DOHH2 (cell line): ENCODE results near the gene BBS9.

Experiments
- H3F3A ChIP-seq: fragments of 200-600 bp; sonication (generic), shearing (Covaris generic); 2 replicates; pipeline ENCODE4 v1.6.0; 2016; ENCODE audit warnings: antibody characterized with exemption, mild to moderate bottlenecking; ENCODE audit not compliant: control insufficient read depth, insufficient read depth
- H3K27ac ChIP-seq: fragments of 200-600 bp; sonication (generic); 2 replicates; pipeline ENCODE4 v1.5.1; 2014; ENCODE audit warnings: low read depth, mild to moderate bottlenecking, low read length, moderate library complexity
- H3K27me3 ChIP-seq: fragments of 200-600 bp; sonication (generic); 2 replicates; pipeline ENCODE4 v1.6.1; 2014; ENCODE audit warnings: mild to moderate bottlenecking, low read length, mixed read lengths; ENCODE audit not compliant: control insufficient read depth
- H3K36me3 ChIP-seq: fragments of 200-600 bp; sonication (generic); 2 replicates; pipeline ENCODE4 v1.6.1; 2014; ENCODE audit warnings: mild to moderate bottlenecking, low read length, moderate library complexity, mixed read lengths; ENCODE audit not compliant: control insufficient read depth
- H3K4me1 ChIP-seq: fragments of 200-600 bp; sonication (generic); 2 replicates; pipeline ENCODE4 v1.6.1; 2014; ENCODE audit warnings: mild to moderate bottlenecking, low read length, mixed read lengths; ENCODE audit not compliant: control insufficient read depth
- H3K4me2 ChIP-seq: fragments of 200-600 bp; sonication (generic); 2 replicates; pipeline ENCODE4 v1.6.0; 2014; ENCODE audit warnings: mild to moderate bottlenecking, low read length, moderate library complexity
- H3K4me3 ChIP-seq: fragments of 200-600 bp; sonication (generic); 2 replicates; pipeline ENCODE4 v1.5.1; 2014; ENCODE audit warnings: mild to moderate bottlenecking, low read length, mixed read lengths
- H3K79me2 ChIP-seq: fragments of 200-600 bp; sonication (generic); 2 replicates; pipeline ENCODE4 v1.6.1; 2014; ENCODE audit warnings: mild to moderate bottlenecking, low read length, mixed read lengths; ENCODE audit not compliant: control insufficient read depth
- H3K9me2 ChIP-seq: fragments of 200-600 bp; sonication (generic); replicated peaks from 2 replicates; pipeline ENCODE4 v1.6.1; 2014; ENCODE audit warnings: mild to moderate bottlenecking, low read length, mixed read lengths; ENCODE audit not compliant: control insufficient read depth
- H3K9me3 ChIP-seq: fragments of 200-600 bp; sonication (generic); 2 replicates; pipeline ENCODE4 v1.6.1; 2014; ENCODE audit warnings: antibody characterized with exemption, low read length, mixed read lengths; ENCODE audit not compliant: control insufficient read depth, insufficient read depth
- H4K20me1 ChIP-seq: fragments of 200-600 bp; sonication (generic); 2 replicates; pipeline ENCODE4 v1.6.0; 2014; ENCODE audit warnings: low read depth, mild to moderate bottlenecking, antibody characterized with exemption, low read length, moderate library complexity; ENCODE audit not compliant: control insufficient read depth, insufficient read depth
- EZH2phosphoT487 ChIP-seq: fragments of 200-600 bp; sonication (generic); IDR thresholded peaks from 2 replicates; pipeline ENCODE4 v1.6.1; 2017; ENCODE audit warnings: borderline replicate concordance, mild to moderate bottlenecking, antibody characterized with exemption, low read length, moderate library complexity, mixed read lengths
- TF ChIP-seq, protein P1 (sequence below): fragments of 200-600 bp; sonication (generic); IDR thresholded peaks from one replicate; pipeline ENCODE4 v1.5.1; 2014; ENCODE audit warnings: antibody characterized with exemption, mild to moderate bottlenecking, low read depth, low read length; ENCODE audit not compliant: poor library complexity, severe bottlenecking

BBS9 gene

DNA sequence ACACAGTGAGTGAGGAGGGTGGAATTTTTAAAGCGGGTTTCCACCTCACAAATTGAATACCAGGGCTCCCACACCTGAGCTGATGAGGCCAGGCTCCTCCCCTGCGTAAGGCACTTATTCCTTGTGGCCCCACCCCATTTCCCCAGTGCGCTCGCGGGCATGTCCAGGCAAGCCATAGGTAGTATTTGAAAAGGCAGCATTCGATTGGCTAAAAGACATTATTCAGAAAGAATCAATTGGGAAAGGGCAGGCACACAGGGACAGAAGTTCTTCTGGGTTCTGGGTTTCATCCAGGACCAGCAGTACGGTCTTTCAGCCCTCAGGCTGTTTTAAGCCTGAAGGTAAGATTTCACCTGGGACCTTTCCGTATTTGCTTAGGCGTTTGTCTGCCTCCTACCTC is 222.3 kb downstream of the BBS9 start:
- H3K9me2 ChIP-seq: no peaks in the 10 kb centered on the region
- no peaks in the 10 kb centered on the region for H3K27me3 ChIP-seq
- no peak overlapping the region for H3K27ac ChIP-seq
- TF ChIP-seq, protein P1, sequence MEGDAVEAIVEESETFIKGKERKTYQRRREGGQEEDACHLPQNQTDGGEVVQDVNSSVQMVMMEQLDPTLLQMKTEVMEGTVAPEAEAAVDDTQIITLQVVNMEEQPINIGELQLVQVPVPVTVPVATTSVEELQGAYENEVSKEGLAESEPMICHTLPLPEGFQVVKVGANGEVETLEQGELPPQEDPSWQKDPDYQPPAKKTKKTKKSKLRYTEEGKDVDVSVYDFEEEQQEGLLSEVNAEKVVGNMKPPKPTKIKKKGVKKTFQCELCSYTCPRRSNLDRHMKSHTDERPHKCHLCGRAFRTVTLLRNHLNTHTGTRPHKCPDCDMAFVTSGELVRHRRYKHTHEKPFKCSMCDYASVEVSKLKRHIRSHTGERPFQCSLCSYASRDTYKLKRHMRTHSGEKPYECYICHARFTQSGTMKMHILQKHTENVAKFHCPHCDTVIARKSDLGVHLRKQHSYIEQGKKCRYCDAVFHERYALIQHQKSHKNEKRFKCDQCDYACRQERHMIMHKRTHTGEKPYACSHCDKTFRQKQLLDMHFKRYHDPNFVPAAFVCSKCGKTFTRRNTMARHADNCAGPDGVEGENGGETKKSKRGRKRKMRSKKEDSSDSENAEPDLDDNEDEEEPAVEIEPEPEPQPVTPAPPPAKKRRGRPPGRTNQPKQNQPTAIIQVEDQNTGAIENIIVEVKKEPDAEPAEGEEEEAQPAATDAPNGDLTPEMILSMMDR: no peak
- no peak for TF ChIP-seq EZH2phosphoT487
- no peaks in the 10 kb centered on the region for H3K79me2 ChIP-seq
- no peaks in the 10 kb centered on the region for H3K36me3 ChIP-seq
- no peak overlapping the region for H3K4me3 ChIP-seq
- no peak overlapping the region for H3K4me2 ChIP-seq
- H3K4me1 ChIP-seq: no peaks in the 10 kb centered on the region
- no peaks in the 10 kb centered on the region for H4K20me1 ChIP-seq
- no peaks in the 10 kb centered on the region for H3F3A ChIP-seq
- H3K9me3 ChIP-seq: no peaks in the 10 kb centered on the region

DNA sequence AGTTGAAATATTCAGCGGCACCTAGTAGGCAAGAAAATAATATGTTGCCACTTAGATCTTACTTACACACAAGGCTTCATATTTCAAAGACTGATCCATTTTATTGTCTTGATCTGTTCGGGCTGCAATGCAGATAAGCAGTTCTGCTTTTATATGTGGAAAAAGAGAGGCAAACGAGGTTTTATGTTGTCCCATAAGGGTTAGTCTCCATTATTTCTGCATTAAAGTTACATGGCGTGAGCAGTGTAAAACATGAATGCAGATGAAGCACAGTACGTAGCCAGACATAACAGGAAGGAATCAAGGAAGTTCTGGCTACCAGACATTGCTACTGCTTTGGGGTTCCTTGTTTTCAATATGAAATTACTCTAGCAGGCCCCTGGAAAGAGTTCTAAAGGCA is 224.8 kb downstream of the BBS9 start:
- Histone ChIP-seq H3K36me3 (no peaks in the 10 kb centered on the region), H3F3A (no peaks in the 10 kb centered on the region), H3K4me1 (no peaks in the 10 kb centered on the region), H4K20me1 (no peaks in the 10 kb centered on the region), H3K4me3 (no peak overlapping the region), H3K79me2 (no peaks in the 10 kb centered on the region), H3K9me2 (no peaks in the 10 kb centered on the region), H3K27ac (no peak overlapping the region), H3K9me3 (no peaks in the 10 kb centered on the region), H3K27me3 (no peaks in the 10 kb centered on the region), H3K4me2 (no peak overlapping the region)
- TF ChIP-seq EZH2phosphoT487: no peak
- TF ChIP-seq, protein P1: no peak

DNA sequence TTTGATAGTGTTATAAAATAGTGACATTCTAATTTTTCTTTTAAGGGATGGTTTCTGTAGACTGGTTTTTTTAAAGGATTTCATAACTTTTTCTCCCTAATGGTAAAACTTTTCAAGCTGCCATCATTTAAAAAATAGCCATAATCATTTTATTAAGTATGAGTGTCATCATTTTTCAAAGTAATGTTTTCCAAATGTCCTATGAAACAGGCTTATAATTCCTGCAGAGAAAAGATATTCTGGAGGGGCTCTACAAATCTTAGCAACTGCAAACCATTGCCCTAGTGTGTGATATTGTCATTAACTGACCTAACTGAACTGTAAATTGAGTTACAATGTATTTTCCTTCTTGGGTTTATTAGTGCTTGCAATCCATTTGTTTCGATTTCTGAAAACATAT is 226.0 kb downstream of the BBS9 start:
- Histone ChIP-seq H3K79me2 (no peaks in the 10 kb centered on the region), H3K36me3 (no peaks in the 10 kb centered on the region), H3K4me3 (no peak overlapping the region), H3K9me3 (no peaks in the 10 kb centered on the region), H3F3A (no peaks in the 10 kb centered on the region), H4K20me1 (no peaks in the 10 kb centered on the region), H3K4me2 (no peak overlapping the region), H3K9me2 (no peaks in the 10 kb centered on the region), H3K4me1 (no peaks in the 10 kb centered on the region), H3K27me3 (no peaks in the 10 kb centered on the region), H3K27ac (no peak overlapping the region)
- TF ChIP-seq EZH2phosphoT487: no peak

- no peak for TF ChIP-seq EZH2phosphoT487
- TF ChIP-seq, protein P1: no peak
- H3K4me3 ChIP-seq: no peak overlapping the region
- no peaks in the 10 kb centered on the region for H3K27me3 ChIP-seq
- H3K36me3 ChIP-seq: no peaks in the 10 kb centered on the region
- H3K27ac ChIP-seq: no peak overlapping the region
- no peaks in the 10 kb centered on the region for H3K9me3 ChIP-seq
- H3K79me2 ChIP-seq: no peaks in the 10 kb centered on the region
- H3F3A ChIP-seq: no peaks in the 10 kb centered on the region
- H3K4me1 ChIP-seq: no peaks in the 10 kb centered on the region
- no peaks in the 10 kb centered on the region for H3K9me2 ChIP-seq
- H4K20me1 ChIP-seq: no peaks in the 10 kb centered on the region
- no peak overlapping the region for H3K4me2 ChIP-seq
These were observed 227.0 kb downstream of the BBS9 start for GRCh38 chr7:33356336-33356735.
